ENCODE measurements around the gene VHLL. TPM values are rescaled to one million over a fixed set of nuclear protein-coding genes. Genes with fewer than 3 reads are reported as not detected.

The VHLL gene
- total RNA-seq, 2 donors from 2014 or later: not detected

- Mint-ChIP-seq H3K4me1 (peaks cover 33% of the 10 kb centered on the region), H3K36me3 (ENCODE audit: low read depth) (no peaks in the 10 kb centered on the region), H3K4me3 (peak within 1 kb of the TSS; percentile 98), H3K27me3 (no peaks in the 10 kb centered on the region), H3K27ac (peak within 1 kb of the TSS; percentile 96)
- no peaks in the 10 kb centered on the region for H3K9me3 ChIP-seq (ENCODE audit: control insufficient read depth, low read length, poor library complexity, severe bottlenecking)
- ATAC-seq (no peak), DNase-seq (no peak)
Observed at GRCh38 chr1:156284112-156284511, 15.0 kb downstream of the VHLL start, which contains the start of gene TMEM79. Gene TMEM79, plus strand, starts transcription at chr1:156284325. Its CDS starts 902 bp downstream, at chr1:156285227.

GRCh38 chr1:156283521-156283920 is 15.6 kb downstream of the VHLL start:
- ATAC-seq: no peak

GRCh38 chr1:156282479-156283222 is 16.5 kb downstream of the VHLL start, which contains the start of gene SMG5:
Gene SMG5, minus strand, starts transcription at chr1:156282825. Its CDS starts 145 bp downstream, at chr1:156282680.
- peak; percentile 93 for ATAC-seq
- Mint-ChIP-seq H3K4me1 (peaks cover 37% of the 10 kb centered on the region), H3K36me3 (ENCODE audit: low read depth) (peaks cover 3% of the 10 kb centered on the region), H3K4me3 (peak within 1 kb of the TSS; percentile 98), H3K27ac (peak within 1 kb of the TSS; percentile 96), H3K27me3 (no peaks in the 10 kb centered on the region)
- DNase-seq: peak; percentile 90 to 94 (median 92)
- H3K9me3 ChIP-seq (ENCODE audit: control insufficient read depth, low read length, poor library complexity, severe bottlenecking): no peaks in the 10 kb centered on the region

More at GRCh38 chr1:156283521-156283920, 15.6 kb downstream of the VHLL start:
- H3K4me3 Mint-ChIP-seq: peak overlapping the region; percentile 98
- H3K36me3 Mint-ChIP-seq (ENCODE audit: low read depth): no peaks in the 10 kb centered on the region
- H3K27ac Mint-ChIP-seq: peak overlapping the region; percentile 96
- DNase-seq: no peak
- H3K27me3 Mint-ChIP-seq: no peaks in the 10 kb centered on the region
- peaks cover 33% of the 10 kb centered on the region for H3K4me1 Mint-ChIP-seq
- no peaks in the 10 kb centered on the region for H3K9me3 ChIP-seq (ENCODE audit: control insufficient read depth, low read length, poor library complexity, severe bottlenecking)

- Mint-ChIP-seq H3K27me3 (no peaks in the 10 kb centered on the region), H3K27ac (peak overlapping the region; percentile 96), H3K4me1 (peaks cover 41% of the 10 kb centered on the region), H3K4me3 (peak overlapping the region; percentile 98), H3K36me3 (ENCODE audit: low read depth) (peaks cover 3% of the 10 kb centered on the region)
- ATAC-seq (no peak), DNase-seq (no peak)
- no peaks in the 10 kb centered on the region for H3K9me3 ChIP-seq (ENCODE audit: control insufficient read depth, low read length, poor library complexity, severe bottlenecking)
Observed at GRCh38 chr1:156281693-156282478, 17.2 kb downstream of the VHLL start.

- no peak for ATAC-seq
- H3K36me3 Mint-ChIP-seq (ENCODE audit: low read depth): peaks cover 3% of the 10 kb centered on the region
Observed at GRCh38 chr1:156281281-156281680, 17.8 kb downstream of the VHLL start.

GRCh38 chr1:156279837-156280236 is 19.3 kb downstream of the VHLL start:
- Mint-ChIP-seq H3K4me1 (peaks cover 41% of the 10 kb centered on the region), H3K27ac (no peak overlapping the region), H3K27me3 (no peaks in the 10 kb centered on the region), H3K36me3 (ENCODE audit: low read depth) (peaks cover 6% of the 10 kb centered on the region), H3K4me3 (peak overlapping the region; percentile 28)
- ATAC-seq (no peak), DNase-seq (no peak)
- H3K9me3 ChIP-seq (ENCODE audit: control insufficient read depth, low read length, poor library complexity, severe bottlenecking): no peaks in the 10 kb centered on the region

More at GRCh38 chr1:156281281-156281680, 17.8 kb downstream of the VHLL start:
- DNase-seq: no peak
- peaks cover 41% of the 10 kb centered on the region for H3K4me1 Mint-ChIP-seq
- peak overlapping the region; percentile 96 for H3K27ac Mint-ChIP-seq
- H3K4me3 Mint-ChIP-seq: peak overlapping the region; percentile 98
- H3K27me3 Mint-ChIP-seq: no peaks in the 10 kb centered on the region
- H3K9me3 ChIP-seq (ENCODE audit: control insufficient read depth, low read length, poor library complexity, severe bottlenecking): no peaks in the 10 kb centered on the region

GRCh38 chr1:156276966-156277381 is 22.1 kb downstream of the VHLL start:
- H3K9me3 ChIP-seq (ENCODE audit: control insufficient read depth, low read length, poor library complexity, severe bottlenecking): no peaks in the 10 kb centered on the region
- DNase-seq (no peak), ATAC-seq (no peak)
- Mint-ChIP-seq H3K4me3 (no peak overlapping the region), H3K27me3 (no peaks in the 10 kb centered on the region), H3K4me1 (peaks cover 28% of the 10 kb centered on the region), H3K36me3 (ENCODE audit: low read depth) (peaks cover 18% of the 10 kb centered on the region), H3K27ac (peak overlapping the region; percentile 27)

- peaks cover 18% of the 10 kb centered on the region for H3K36me3 Mint-ChIP-seq (ENCODE audit: low read depth)
Observed at GRCh38 chr1:156276532-156276931, 22.6 kb downstream of the VHLL start.

GRCh38 chr1:156270314-156270713 is 28.8 kb downstream of the VHLL start:
- peaks cover 16% of the 10 kb centered on the region for H3K4me1 Mint-ChIP-seq
- no peaks in the 10 kb centered on the region for H3K9me3 ChIP-seq (ENCODE audit: control insufficient read depth, low read length, poor library complexity, severe bottlenecking)
- no peaks in the 10 kb centered on the region for H3K27me3 Mint-ChIP-seq
- H3K27ac Mint-ChIP-seq: no peak overlapping the region
- H3K36me3 Mint-ChIP-seq (ENCODE audit: low read depth): peaks cover 23% of the 10 kb centered on the region
- no peak for ATAC-seq
- no peak overlapping the region for H3K4me3 Mint-ChIP-seq
- DNase-seq: no peak

More at GRCh38 chr1:156276532-156276931, 22.6 kb downstream of the VHLL start:
- H3K27me3 Mint-ChIP-seq: no peaks in the 10 kb centered on the region
- H3K27ac Mint-ChIP-seq: peak overlapping the region; percentile 27
- no peaks in the 10 kb centered on the region for H3K9me3 ChIP-seq (ENCODE audit: control insufficient read depth, low read length, poor library complexity, severe bottlenecking)
- no peak overlapping the region for H3K4me3 Mint-ChIP-seq
- H3K4me1 Mint-ChIP-seq: peaks cover 27% of the 10 kb centered on the region
- no peak for ATAC-seq
- DNase-seq: no peak

GRCh38 chr1:156268336-156268735 is 30.8 kb downstream of the VHLL start:
- no peak for ATAC-seq
- no peaks in the 10 kb centered on the region for H3K27me3 Mint-ChIP-seq
- no peak for DNase-seq
- H3K4me1 Mint-ChIP-seq: peaks cover 14% of the 10 kb centered on the region
- peaks cover 24% of the 10 kb centered on the region for H3K36me3 Mint-ChIP-seq (ENCODE audit: low read depth)
- H3K9me3 ChIP-seq (ENCODE audit: control insufficient read depth, low read length, poor library complexity, severe bottlenecking): no peaks in the 10 kb centered on the region
- no peak overlapping the region for H3K4me3 Mint-ChIP-seq
- H3K27ac Mint-ChIP-seq: no peak overlapping the region

GRCh38 chr1:156266051-156266450 is 33.1 kb downstream of the VHLL start:
- no peak overlapping the region for H3K27ac Mint-ChIP-seq
- no peaks in the 10 kb centered on the region for H3K9me3 ChIP-seq (ENCODE audit: control insufficient read depth, low read length, poor library complexity, severe bottlenecking)
- peaks cover 10% of the 10 kb centered on the region for H3K4me1 Mint-ChIP-seq
- DNase-seq (no peak), ATAC-seq (no peak)
- H3K27me3 Mint-ChIP-seq: no peaks in the 10 kb centered on the region
- no peak overlapping the region for H3K4me3 Mint-ChIP-seq
- H3K36me3 Mint-ChIP-seq (ENCODE audit: low read depth): peaks cover 21% of the 10 kb centered on the region

GRCh38 chr1:156263288-156263655 is 35.8 kb downstream of the VHLL start:
- Mint-ChIP-seq H3K27ac (no peak overlapping the region), H3K36me3 (ENCODE audit: low read depth) (peaks cover 25% of the 10 kb centered on the region)

More at GRCh38 chr1:156263288-156263655, 35.8 kb downstream of the VHLL start:
- DNase-seq: no peak
- no peak overlapping the region for H3K4me3 Mint-ChIP-seq
- ATAC-seq: no peak
- H3K4me1 Mint-ChIP-seq: peaks cover 11% of the 10 kb centered on the region
- no peaks in the 10 kb centered on the region for H3K9me3 ChIP-seq (ENCODE audit: control insufficient read depth, low read length, poor library complexity, severe bottlenecking)
- H3K27me3 Mint-ChIP-seq: no peaks in the 10 kb centered on the region
